Mesothelial cell of epicardium (in vitro differentiated cells): ENCODE results near the gene HELZ2. TPM values are rescaled to one million over a fixed set of nuclear protein-coding genes. Genes with fewer than 3 reads are reported as not detected.

ENCODE experiments used
- DNase-seq, 2 experiments: peaks; one replicate each; pipeline ENCODE4 v3.0.0; 2021; ENCODE audit warnings: low spot score in 2 of 2; ENCODE audit not compliant: unreplicated experiment in 2 of 2
- H3K27ac Mint-ChIP-seq: 2 replicates; pipeline ENCODE4 v1.8.0; 2021; ENCODE audit warnings: mixed read lengths
- H3K27me3 Mint-ChIP-seq: 2 replicates; pipeline ENCODE4 v1.8.0; 2021; ENCODE audit warnings: low read depth, mixed read lengths
- H3K36me3 Mint-ChIP-seq: 2 replicates; pipeline ENCODE4 v1.8.0; 2021; ENCODE audit warnings: mixed read lengths
- H3K4me1 Mint-ChIP-seq: 2 replicates; pipeline ENCODE4 v1.8.0; 2021; ENCODE audit warnings: mixed read lengths
- H3K4me3 Mint-ChIP-seq: 2 replicates; pipeline ENCODE4 v1.8.0; 2021; ENCODE audit warnings: mild to moderate bottlenecking, moderate library complexity, mixed read lengths
- H3K9me3 Mint-ChIP-seq: 2 replicates; pipeline ENCODE4 v1.8.0; 2021; ENCODE audit warnings: mixed read lengths
- total RNA-seq: library from RNA; stranded (reverse); gene quantifications from 3 replicates; pipeline ENCODE4 v1.2.1, GENCODE V29; 2021
- TF ChIP-seq, protein P1 (sequence below): fragments of 200-600 bp; sonication (generic); IDR thresholded peaks from one replicate; pipeline ENCODE4 v1.5.0; 2021; ENCODE audit warnings: antibody characterized with exemption; ENCODE audit not compliant: unreplicated experiment

HELZ2 gene
- total RNA-seq, 1 donor from 2014 or later, result 44.4 TPM

DNA sequence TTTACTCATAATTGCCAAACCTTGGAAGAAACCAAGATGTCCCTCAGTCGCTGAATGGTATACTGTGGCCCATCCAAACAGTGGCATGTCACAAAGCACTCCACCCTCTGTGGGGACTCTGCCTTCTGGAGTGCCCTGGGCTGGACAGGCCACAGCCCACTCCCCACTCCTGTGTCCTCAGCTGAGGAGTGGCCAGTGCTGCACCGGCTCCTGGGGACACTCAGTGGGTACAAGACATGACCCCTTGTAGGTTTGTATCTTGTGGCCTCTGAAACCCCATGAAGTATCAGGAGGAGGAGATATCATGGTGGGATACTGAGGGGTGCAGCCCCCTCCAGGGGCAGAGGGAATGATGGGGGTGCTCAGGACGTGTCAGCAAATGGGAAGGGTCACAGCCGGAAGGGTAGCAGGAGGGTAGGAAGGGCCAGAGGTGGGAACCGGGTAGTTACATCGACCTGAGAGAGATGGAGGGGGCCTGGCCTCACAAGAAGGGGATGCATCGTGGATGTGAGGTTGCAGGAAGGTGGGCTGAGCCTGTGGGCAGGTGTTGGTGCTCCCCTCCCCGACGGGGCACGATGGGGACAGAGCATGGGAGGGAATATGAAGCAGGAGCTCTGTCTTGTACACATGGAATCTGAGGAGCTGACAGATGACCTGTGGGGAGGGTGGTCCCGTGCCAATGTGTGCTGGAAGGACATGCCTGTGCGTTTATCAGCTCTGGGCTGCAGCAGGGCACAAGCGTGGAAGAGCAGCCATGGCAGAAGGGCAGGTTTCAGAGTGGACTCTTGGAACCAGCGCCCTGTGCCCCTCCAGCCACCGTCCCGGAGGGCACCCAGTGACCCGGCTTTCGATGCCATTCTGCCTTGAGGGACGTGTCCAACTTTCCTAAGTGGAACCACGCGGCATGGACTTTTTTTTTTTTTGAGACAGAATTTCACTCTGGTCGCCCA, 11.9 kb upstream of the HELZ2 start:
- Mint-ChIP-seq H3K4me1 (no peaks in the 10 kb centered on the region), H3K36me3 (peaks cover 7% of the 10 kb centered on the region), H3K4me3 (no peak overlapping the region), H3K9me3 (no peaks in the 10 kb centered on the region), H3K27ac (no peak overlapping the region), H3K27me3 (no peaks in the 10 kb centered on the region)
- TF ChIP-seq, protein P1, sequence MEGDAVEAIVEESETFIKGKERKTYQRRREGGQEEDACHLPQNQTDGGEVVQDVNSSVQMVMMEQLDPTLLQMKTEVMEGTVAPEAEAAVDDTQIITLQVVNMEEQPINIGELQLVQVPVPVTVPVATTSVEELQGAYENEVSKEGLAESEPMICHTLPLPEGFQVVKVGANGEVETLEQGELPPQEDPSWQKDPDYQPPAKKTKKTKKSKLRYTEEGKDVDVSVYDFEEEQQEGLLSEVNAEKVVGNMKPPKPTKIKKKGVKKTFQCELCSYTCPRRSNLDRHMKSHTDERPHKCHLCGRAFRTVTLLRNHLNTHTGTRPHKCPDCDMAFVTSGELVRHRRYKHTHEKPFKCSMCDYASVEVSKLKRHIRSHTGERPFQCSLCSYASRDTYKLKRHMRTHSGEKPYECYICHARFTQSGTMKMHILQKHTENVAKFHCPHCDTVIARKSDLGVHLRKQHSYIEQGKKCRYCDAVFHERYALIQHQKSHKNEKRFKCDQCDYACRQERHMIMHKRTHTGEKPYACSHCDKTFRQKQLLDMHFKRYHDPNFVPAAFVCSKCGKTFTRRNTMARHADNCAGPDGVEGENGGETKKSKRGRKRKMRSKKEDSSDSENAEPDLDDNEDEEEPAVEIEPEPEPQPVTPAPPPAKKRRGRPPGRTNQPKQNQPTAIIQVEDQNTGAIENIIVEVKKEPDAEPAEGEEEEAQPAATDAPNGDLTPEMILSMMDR, result no peak
- no peak for DNase-seq

GRCh38 chr20:63582382-63583063, 8.5 kb upstream of the HELZ2 start:
- TF ChIP-seq, protein P1, result no peak
- no peak overlapping the region for H3K27ac Mint-ChIP-seq
- no peaks in the 10 kb centered on the region for H3K36me3 Mint-ChIP-seq
- no peak for DNase-seq
- peaks cover 6% of the 10 kb centered on the region for H3K27me3 Mint-ChIP-seq
- no peaks in the 10 kb centered on the region for H3K4me1 Mint-ChIP-seq
- H3K9me3 Mint-ChIP-seq, result no peaks in the 10 kb centered on the region
- no peak overlapping the region for H3K4me3 Mint-ChIP-seq

DNA sequence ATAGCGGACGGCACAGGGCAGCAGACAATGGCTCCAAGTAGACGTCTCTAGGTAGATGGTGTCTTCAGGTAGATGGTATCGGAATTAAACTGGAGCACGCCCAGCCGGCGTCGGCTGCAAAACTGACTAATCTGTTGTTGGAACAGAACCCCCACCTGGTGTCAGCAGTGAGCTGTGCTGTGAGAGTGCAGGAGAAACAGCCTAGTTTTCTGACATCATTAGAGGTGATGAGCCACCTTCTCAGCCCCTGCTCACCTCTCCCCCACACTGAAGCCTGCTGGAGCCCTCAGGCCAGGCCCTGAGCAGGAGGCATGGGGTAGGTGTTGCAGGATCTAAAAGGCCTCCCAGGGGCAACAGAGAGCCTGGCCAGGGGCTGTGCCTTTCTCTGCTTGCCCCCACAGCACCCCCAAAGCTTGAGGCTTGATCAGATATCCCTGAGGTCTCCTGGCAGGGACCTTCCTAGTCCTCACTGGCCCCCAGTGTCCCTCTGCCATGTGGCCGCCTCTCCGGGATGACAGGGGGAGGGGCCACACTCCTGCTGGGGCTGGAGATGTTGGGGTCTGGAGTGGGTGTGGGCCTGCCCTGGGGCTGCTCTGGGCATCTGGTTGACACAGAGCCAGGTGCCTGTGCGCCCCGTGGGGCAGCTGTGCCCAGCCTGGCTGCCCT, 6.9 kb upstream of the HELZ2 start:
- Mint-ChIP-seq H3K4me1 (no peaks in the 10 kb centered on the region), H3K27ac (no peak overlapping the region), H3K36me3 (no peaks in the 10 kb centered on the region), H3K27me3 (peaks cover 8% of the 10 kb centered on the region), H3K9me3 (no peaks in the 10 kb centered on the region), H3K4me3 (no peak overlapping the region)
- no peak for DNase-seq
- TF ChIP-seq, protein P1, result no peak

GRCh38 chr20:63579017-63579694, 5.1 kb upstream of the HELZ2 start:
- Mint-ChIP-seq H3K4me1 (no peaks in the 10 kb centered on the region), H3K27me3 (peaks cover 8% of the 10 kb centered on the region), H3K27ac (no peak overlapping the region), H3K36me3 (no peaks in the 10 kb centered on the region), H3K9me3 (no peaks in the 10 kb centered on the region), H3K4me3 (no peak overlapping the region)
- no peak for DNase-seq
- TF ChIP-seq, protein P1, result no peak
